ENCODE measurements around the gene MAPK14.

DNA sequence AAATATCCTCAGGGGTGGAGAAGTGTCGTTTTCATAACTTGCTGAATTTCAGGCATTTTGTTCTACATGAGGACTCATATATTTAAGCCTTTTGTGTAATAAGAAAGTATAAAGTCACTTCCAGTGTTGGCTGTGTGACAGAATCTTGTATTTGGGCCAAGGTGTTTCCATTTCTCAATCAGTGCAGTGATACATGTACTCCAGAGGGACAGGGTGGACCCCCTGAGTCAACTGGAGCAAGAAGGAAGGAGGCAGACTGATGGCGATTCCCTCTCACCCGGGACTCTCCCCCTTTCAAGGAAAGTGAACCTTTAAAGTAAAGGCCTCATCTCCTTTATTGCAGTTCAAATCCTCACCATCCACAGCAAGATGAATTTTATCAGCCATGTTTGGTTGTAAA, 82.4 kb downstream of the MAPK14 start:
- TF ChIP-seq ZNF384 (IDR thresholded peaks at IDR 0.05) (no peak), FOXM1 (IDR thresholded peaks at IDR 0.05; ENCODE audit: borderline replicate concordance) (no peak), L3MBTL2 (conservative IDR thresholded peaks at IDR 0.05) (no peak), SUZ12 (IDR thresholded peaks at IDR 0.05) (no peak), SP1 (IDR thresholded peaks at IDR 0.05) (no peak), FOXK2 (IDR thresholded peaks at IDR 0.05) (no peak), FOXA1 (IDR thresholded peaks at IDR 0.05) (no peak), NFRKB (IDR thresholded peaks at IDR 0.05) (no peak), ARNT (IDR thresholded peaks at IDR 0.05) (no peak), BHLHE40 (IDR thresholded peaks at IDR 0.05; ENCODE audit: borderline replicate concordance) (no peak), CTBP1 (IDR thresholded peaks at IDR 0.05; ENCODE audit: borderline replicate concordance) (no peak), ELF4 (IDR thresholded peaks at IDR 0.05) (no peak)
- TF ChIP-seq, protein P1, sequence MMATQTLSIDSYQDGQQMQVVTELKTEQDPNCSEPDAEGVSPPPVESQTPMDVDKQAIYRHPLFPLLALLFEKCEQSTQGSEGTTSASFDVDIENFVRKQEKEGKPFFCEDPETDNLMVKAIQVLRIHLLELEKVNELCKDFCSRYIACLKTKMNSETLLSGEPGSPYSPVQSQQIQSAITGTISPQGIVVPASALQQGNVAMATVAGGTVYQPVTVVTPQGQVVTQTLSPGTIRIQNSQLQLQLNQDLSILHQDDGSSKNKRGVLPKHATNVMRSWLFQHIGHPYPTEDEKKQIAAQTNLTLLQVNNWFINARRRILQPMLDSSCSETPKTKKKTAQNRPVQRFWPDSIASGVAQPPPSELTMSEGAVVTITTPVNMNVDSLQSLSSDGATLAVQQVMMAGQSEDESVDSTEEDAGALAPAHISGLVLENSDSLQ (IDR thresholded peaks at IDR 0.05), result no peak
